Kidney epithelial cell (primary cell): ENCODE measurements around the gene IL34. TPM values are rescaled to one million over a fixed set of nuclear protein-coding genes. Genes with fewer than 3 reads are reported as not detected.

ENCODE experiments used
- DNase-seq: peaks from one replicate; pipeline ENCODE4 v3.0.0-alpha.2; 2010; ENCODE audit warnings: low read depth
- H3K27me3 ChIP-seq: 2 replicates; pipeline ENCODE4 v1.6.0; 2011; ENCODE audit warnings: low read length; ENCODE audit not compliant: control insufficient read depth, insufficient read depth
- H3K36me3 ChIP-seq: 2 replicates; pipeline ENCODE4 v1.5.1; 2011; ENCODE audit warnings: low read length; ENCODE audit not compliant: control insufficient read depth, insufficient read depth
- H3K4me3 ChIP-seq: 2 replicates; pipeline ENCODE4 v1.5.1; 2011; ENCODE audit warnings: low read depth, mild to moderate bottlenecking, control low read depth, low read length
- total RNA-seq: library from RNA; depleted of rRNA; stranded (reverse); fragments of >200 nt; gene quantifications from 2 replicates; pipeline ENCODE4 v1.2.3, GENCODE V29; 2015
- TF ChIP-seq, protein P1 (sequence below): IDR thresholded peaks from 2 replicates; pipeline ENCODE4 v1.5.1; 2011; ENCODE audit warnings: mild to moderate bottlenecking, moderate library complexity, low read length, control low read depth, inconsistent platforms; ENCODE audit not compliant: insufficient read depth, poor library complexity, severe bottlenecking

IL34 gene
- total RNA-seq, 1 donor from 2014 or later, result 0.25 TPM

DNA sequence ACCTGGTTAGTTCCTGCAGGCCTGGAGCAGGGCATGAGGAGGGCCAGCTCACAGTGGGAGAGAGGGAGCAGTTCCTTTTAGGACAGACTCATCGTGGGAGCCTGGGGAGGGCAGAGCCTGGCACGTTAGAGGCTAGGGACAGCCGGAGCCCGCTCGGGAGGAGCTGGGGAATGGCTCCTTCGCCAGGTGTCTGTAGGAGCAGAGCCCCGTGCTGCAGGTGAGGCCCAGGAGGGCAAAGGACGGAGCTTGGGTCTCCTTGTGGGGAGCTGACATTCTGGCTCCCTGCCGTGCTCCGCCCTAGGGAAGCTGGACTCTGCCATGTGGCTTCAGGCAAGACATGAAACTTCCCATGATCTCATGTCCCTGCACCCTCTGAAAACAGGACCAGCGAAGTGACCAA lies 58.2 kb downstream of the IL34 start:
- no peak for DNase-seq
- TF ChIP-seq, protein P1, sequence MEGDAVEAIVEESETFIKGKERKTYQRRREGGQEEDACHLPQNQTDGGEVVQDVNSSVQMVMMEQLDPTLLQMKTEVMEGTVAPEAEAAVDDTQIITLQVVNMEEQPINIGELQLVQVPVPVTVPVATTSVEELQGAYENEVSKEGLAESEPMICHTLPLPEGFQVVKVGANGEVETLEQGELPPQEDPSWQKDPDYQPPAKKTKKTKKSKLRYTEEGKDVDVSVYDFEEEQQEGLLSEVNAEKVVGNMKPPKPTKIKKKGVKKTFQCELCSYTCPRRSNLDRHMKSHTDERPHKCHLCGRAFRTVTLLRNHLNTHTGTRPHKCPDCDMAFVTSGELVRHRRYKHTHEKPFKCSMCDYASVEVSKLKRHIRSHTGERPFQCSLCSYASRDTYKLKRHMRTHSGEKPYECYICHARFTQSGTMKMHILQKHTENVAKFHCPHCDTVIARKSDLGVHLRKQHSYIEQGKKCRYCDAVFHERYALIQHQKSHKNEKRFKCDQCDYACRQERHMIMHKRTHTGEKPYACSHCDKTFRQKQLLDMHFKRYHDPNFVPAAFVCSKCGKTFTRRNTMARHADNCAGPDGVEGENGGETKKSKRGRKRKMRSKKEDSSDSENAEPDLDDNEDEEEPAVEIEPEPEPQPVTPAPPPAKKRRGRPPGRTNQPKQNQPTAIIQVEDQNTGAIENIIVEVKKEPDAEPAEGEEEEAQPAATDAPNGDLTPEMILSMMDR, result no peak

DNA sequence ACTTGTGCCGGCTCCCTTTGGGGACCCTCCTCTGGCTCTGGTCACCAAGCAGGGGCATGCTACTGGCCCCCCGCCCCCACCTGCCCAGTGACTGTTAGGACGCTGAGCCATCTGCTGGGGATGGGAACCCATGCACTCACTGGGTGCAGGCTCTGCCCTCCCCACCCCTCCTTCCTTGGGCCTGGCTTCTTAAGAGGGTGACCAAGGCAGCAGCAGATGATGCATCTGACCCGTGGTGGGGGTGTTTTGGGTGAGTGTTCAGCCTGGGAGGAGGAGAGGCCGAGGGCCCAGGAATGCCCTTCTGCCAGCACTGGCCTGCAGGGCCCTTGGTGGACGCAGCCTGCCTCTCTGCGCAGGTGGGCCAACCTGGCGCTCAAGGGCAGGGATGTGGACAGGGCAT lies 58.7 kb downstream of the IL34 start:
- no peak for DNase-seq
- H3K27me3 ChIP-seq, result no peaks in the 10 kb centered on the region
- TF ChIP-seq, protein P1, result no peak
- no peak overlapping the region for H3K4me3 ChIP-seq
- H3K36me3 ChIP-seq, result no peaks in the 10 kb centered on the region

More for the DNA sequence above, 58.2 kb downstream of the IL34 start:
- no peaks in the 10 kb centered on the region for H3K27me3 ChIP-seq
- no peaks in the 10 kb centered on the region for H3K36me3 ChIP-seq
- no peak overlapping the region for H3K4me3 ChIP-seq

DNA sequence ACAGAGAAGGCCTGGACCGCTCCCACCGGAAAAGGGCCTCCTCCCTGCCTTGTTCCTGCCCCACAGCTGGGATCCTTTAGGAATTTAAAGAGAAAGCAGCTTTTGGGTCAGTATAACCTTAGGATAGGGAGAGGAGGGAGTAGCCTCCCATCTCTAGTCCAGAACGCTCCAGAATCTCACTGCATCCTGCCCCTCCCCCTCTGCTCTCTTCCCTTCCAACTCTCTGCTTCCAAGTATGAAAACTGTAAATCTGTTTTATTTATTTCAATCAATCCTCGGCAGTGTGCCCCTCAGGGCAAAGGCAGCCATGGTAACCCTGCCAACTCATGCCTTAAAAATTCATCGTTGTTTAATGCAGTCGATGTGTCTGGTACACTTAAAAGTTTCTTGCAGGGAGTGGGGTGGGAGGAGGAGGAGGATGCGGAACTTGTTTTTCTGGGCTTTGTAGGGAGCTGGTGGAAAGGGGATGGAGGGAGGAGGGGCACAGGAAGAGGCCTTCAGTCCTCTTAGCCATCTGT lies 60.6 kb downstream of the IL34 start:
- Histone ChIP-seq H3K27me3 (no peaks in the 10 kb centered on the region), H3K4me3 (no peak overlapping the region), H3K36me3 (no peaks in the 10 kb centered on the region)
- DNase-seq, result no peak
- TF ChIP-seq, protein P1, result no peak

DNA sequence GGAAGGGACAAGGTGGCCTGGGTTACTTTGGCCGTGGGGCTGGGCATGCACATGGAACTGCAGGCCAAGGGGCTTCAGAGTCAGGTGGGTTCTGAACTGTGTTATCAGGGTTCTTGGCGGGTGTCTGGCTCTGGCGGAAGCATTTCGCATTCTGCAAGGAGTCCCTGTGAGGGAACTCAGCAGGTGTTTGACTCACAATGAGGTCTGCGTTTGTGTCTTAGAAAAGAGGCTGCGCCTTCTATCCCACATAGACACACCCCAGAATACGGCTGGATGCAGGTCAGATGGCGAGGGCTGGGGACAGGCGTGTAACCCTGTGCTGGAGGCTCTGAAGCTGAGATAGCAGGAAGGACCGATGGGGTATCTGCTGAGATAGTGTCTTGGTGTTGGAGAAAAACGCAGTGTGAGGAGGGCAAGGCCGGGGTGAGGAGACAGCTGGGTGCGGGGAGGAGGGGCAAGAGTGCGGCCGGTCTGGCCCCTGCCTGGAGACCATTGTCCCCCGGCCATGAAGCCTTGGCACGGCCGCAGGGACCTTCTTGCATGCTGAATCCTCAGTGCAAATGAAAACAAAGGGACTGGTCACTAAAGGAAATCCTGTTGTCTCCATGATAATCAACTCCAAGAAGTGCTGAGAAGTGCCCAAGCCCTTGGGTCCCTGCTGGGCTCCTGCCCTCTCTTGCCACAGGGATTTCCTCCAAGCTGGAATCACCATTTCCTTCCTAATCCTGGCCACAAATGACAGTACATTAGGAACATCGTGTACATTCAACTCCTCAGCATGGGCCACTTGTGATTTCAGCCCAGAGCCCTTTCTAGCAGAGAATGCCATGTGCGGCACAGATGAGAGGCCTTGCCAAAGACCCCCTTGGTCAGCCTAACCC lies 62.2 kb downstream of the IL34 start:
- no peaks in the 10 kb centered on the region for H3K27me3 ChIP-seq
- no peak for DNase-seq
- no peak overlapping the region for H3K4me3 ChIP-seq
- no peaks in the 10 kb centered on the region for H3K36me3 ChIP-seq
- TF ChIP-seq, protein P1, result no peak

DNA sequence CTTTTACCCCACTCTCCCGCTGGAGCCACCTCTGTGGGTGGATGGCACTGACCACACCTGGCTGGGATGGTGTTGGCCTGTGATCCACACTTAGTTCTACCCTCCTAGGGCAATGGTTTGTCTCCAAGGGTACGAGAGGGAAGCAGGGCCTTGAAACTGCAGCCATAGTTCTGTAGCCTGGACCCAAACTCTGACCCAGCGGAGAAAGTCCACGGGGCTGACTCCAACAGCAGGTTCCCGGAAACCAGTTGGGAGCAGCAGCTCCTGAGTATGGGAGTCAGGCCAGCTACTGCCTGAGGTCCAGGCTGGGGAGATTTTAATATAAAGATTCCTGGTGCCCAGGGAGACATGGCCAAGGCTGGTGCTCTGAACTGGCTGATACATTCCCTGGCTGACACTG lies 63.1 kb downstream of the IL34 start:
- H3K27me3 ChIP-seq, result no peaks in the 10 kb centered on the region
- H3K4me3 ChIP-seq, result no peak overlapping the region
- DNase-seq, result no peak
- no peaks in the 10 kb centered on the region for H3K36me3 ChIP-seq
- TF ChIP-seq, protein P1, result no peak

DNA sequence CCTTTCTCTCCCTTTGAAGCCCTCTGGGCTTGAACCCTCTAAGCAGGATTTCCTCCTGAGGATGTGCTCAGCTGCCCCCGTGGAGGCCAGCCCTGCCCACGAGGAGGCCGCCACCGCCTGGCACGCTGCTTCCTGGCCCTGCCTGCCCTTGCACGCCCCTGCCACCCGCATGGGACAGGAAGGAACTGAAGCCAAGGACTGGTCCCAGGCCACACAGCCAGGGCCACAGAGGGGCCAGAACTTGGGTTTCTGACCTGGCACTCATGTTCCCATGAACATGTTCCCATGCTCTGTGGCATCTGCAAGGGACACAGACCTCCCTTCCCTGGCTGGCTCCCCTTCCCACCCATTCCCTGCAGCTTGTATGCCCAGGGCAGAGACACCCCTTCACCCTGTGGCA lies 63.6 kb downstream of the IL34 start:
- Histone ChIP-seq H3K36me3 (no peaks in the 10 kb centered on the region), H3K4me3 (no peak overlapping the region), H3K27me3 (no peaks in the 10 kb centered on the region)
- TF ChIP-seq, protein P1, result no peak
- DNase-seq, result no peak
